Measurements from ENCODE around the gene FETUB.
"Not testable (repeated sequence)": the region's sequence is repeated elsewhere in the genome, so short reads cannot be mapped to it uniquely, and the experiment has no call there.

Gene FETUB

GRCh38 chr3:186614266-186614596 lies 26.0 kb upstream of the FETUB start:
- DNase-seq, result no peak

GRCh38 chr3:186614597-186615483 lies 25.4 kb upstream of the FETUB start:
- DNase-seq, result peak; percentile 87

- DNase-seq, result no peak
These were observed 23.9 kb upstream of the FETUB start for GRCh38 chr3:186616299-186616617.

GRCh38 chr3:186617036-186617946 lies 22.9 kb upstream of the FETUB start:
- peak; percentile 92 for DNase-seq

GRCh38 chr3:186618318-186618938 lies 21.8 kb upstream of the FETUB start:
- no peak for DNase-seq

GRCh38 chr3:186619787-186620212 lies 20.4 kb upstream of the FETUB start:
- DNase-seq, result no peak

- no peak for DNase-seq
These were observed 19.7 kb upstream of the FETUB start for GRCh38 chr3:186620213-186621092.

- no peak for DNase-seq
These were observed 18.1 kb upstream of the FETUB start for GRCh38 chr3:186621894-186622650.

- DNase-seq, result no peak
These were observed 17.4 kb upstream of the FETUB start for GRCh38 chr3:186622651-186623310.

- DNase-seq, result no peak
These were observed 15.6 kb upstream of the FETUB start for GRCh38 chr3:186624598-186624997.

GRCh38 chr3:186625600-186626042 lies 14.6 kb upstream of the FETUB start:
- DNase-seq, result no peak

- DNase-seq, result no peak
These were observed 13.8 kb upstream of the FETUB start for GRCh38 chr3:186626254-186626847.

GRCh38 chr3:186627852-186628414 lies 12.3 kb upstream of the FETUB start:
- DNase-seq, result no peak

GRCh38 chr3:186628756-186629155 lies 11.4 kb upstream of the FETUB start:
- no peak for DNase-seq

- DNase-seq, result no peak
These were observed 9.1 kb upstream of the FETUB start for GRCh38 chr3:186630950-186631641.

- no peak for DNase-seq
These were observed 6.7 kb upstream of the FETUB start for GRCh38 chr3:186633481-186633880.

- not testable (repeated sequence) for DNase-seq
These were observed 6.0 kb upstream of the FETUB start for GRCh38 chr3:186634207-186634606.

- no peak for DNase-seq
These were observed 4.7 kb upstream of the FETUB start for GRCh38 chr3:186635532-186635931.

GRCh38 chr3:186636536-186636935 lies 3.7 kb upstream of the FETUB start:
- DNase-seq, result no peak

GRCh38 chr3:186637686-186638085 lies 2.5 kb upstream of the FETUB start:
- no peak for DNase-seq
